CD4-positive, alpha-beta T cell (primary cell): ENCODE data around the gene ZNF784. TPM values are rescaled to one million over a fixed set of nuclear protein-coding genes. Genes with fewer than 3 reads are reported as not detected.

Source experiments
- ATAC-seq: fragments of 200-7000 bp; cut with Tn5 transposase; one replicate; pipeline ENCODE4 v1.10.0; 2022; ENCODE audit warnings: mild to moderate bottlenecking; ENCODE audit not compliant: poor library complexity
- CTCF ChIA-PET: fragments of 350-600 bp; sonication (Branson Sonifier 250); formaldehyde crosslinking; loops from one replicate; lab custom pipeline; 2021; ENCODE audit warnings: antibody characterized with exemption, inconsistent platforms; lab: Charles Lee
- POLR2A ChIA-PET: fragments of 350-600 bp; sonication (Branson Sonifier 250); formaldehyde crosslinking; loops from one replicate; lab custom pipeline; 2021; ENCODE audit warnings: antibody characterized with exemption, inconsistent platforms; lab: Charles Lee
- DNase-seq, 14 experiments: peaks; one replicate each; pipeline ENCODE4 v3.0.0-alpha.2; 2013 to 2020; ENCODE audit warnings: mixed read lengths in 2 of 14
- H3K27ac ChIP-seq, 2 donors: one replicate each; pipeline versions ENCODE4 v1.5.1 to v1.7.0; 2013; ENCODE audit warnings: low read length in 2 of 2, low read depth in 1 of 2, mild to moderate bottlenecking in 1 of 2
- H3K27me3 ChIP-seq, 2 experiments: 1 replicate in 1 of 2; 2 replicates in 1 of 2; pipeline versions ENCODE4 v1.6.1 to v1.7.0; 2013; ENCODE audit warnings: low read length in 2 of 2, control low read depth in 1 of 2, mild to moderate bottlenecking in 1 of 2, moderate library complexity in 1 of 2; ENCODE audit not compliant: insufficient read depth in 2 of 2, control insufficient read depth in 1 of 2
- H3K36me3 ChIP-seq: one replicate; pipeline ENCODE4 v1.6.1; 2013; ENCODE audit warnings: low read length, control low read depth; ENCODE audit not compliant: insufficient read depth
- H3K4me1 ChIP-seq: one replicate; pipeline ENCODE4 v1.6.1; 2013; ENCODE audit warnings: low read length, control low read depth; ENCODE audit not compliant: insufficient read depth
- H3K4me3 ChIP-seq: one replicate; pipeline ENCODE4 v1.5.1; 2013; ENCODE audit warnings: mild to moderate bottlenecking, low read length, moderate library complexity
- H3K9me3 ChIP-seq, 2 experiments: 1 replicate in 1 of 2; 2 replicates in 1 of 2; pipeline versions ENCODE4 v1.6.1 to v1.7.0; 2013; ENCODE audit warnings: low read length in 2 of 2, mild to moderate bottlenecking in 2 of 2, control low read depth in 1 of 2, moderate library complexity in 1 of 2; ENCODE audit not compliant: control insufficient read depth in 1 of 2, insufficient read depth in 1 of 2
- H3K27ac Mint-ChIP-seq: one replicate; pipeline ENCODE4 v1.8.0; 2020; ENCODE audit warnings: mixed read lengths
- H3K27me3 Mint-ChIP-seq: one replicate; pipeline ENCODE4 v1.8.0; 2021; ENCODE audit warnings: mixed read lengths
- H3K36me3 Mint-ChIP-seq: one replicate; pipeline ENCODE4 v1.8.0; 2021; ENCODE audit warnings: low read depth, mixed read lengths
- H3K4me1 Mint-ChIP-seq: one replicate; pipeline ENCODE4 v1.8.0; 2021; ENCODE audit warnings: low read depth, mixed read lengths
- H3K4me3 Mint-ChIP-seq: one replicate; pipeline ENCODE4 v1.8.0; 2020; ENCODE audit warnings: mild to moderate bottlenecking, mixed read lengths
- H3K9me3 Mint-ChIP-seq: one replicate; pipeline ENCODE4 v1.8.0; 2020; ENCODE audit warnings: mixed read lengths
- intact Hi-C, 2 experiments: fragments of 100-400 bp; cut with DNase I in 1 of 2; cut with micrococcal nuclease in 1 of 2; formaldehyde crosslinking; loops; one replicate each; pipeline versions ENCODE4 v1.15.1 to v1.9.0; 2023 to 2025; cut with DNase I, micrococcal nuclease
- total RNA-seq, 174 experiments: library from RNA in 2 of 174; stranded (reverse) in 2 of 174; gene quantifications; one replicate each; pipeline ENCODE4 v1.2.3 and lab custom pipeline; 2021 to 2026
- TF ChIP-seq, protein P1 (sequence below): fragments of 200-600 bp; IDR thresholded peaks from one replicate; pipeline ENCODE4 v1.8.0; 2022; ENCODE audit warnings: antibody characterized with exemption, mild to moderate bottlenecking

The ZNF784 gene
- total RNA-seq, 2 experiments from 2014 or later: 11.2 to 11.8 TPM

DNA sequence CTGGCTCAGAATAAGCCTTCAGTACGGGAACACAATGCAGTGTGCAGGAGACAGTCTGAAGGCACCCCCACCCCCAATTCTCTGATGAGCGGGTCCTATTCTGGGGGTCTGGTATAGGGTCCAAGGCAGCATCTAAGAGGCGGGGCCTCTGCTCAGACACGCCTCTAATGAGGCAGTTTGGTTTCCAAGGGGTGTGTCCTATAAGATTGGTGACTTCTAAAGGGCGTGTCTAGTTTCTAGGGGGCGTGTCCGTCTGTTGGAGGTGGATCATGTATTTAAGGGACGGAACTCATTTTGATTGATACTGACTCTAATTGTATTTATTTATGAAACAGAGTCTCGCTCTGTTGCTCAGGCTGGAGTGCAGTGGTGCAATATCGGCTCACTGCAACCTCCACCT is 33.7 kb downstream of the ZNF784 start:
- intact Hi-C loops: no loop called here
- ChIA-PET POLR2A (no interaction called here), CTCF (no interaction called here)
- peaks cover 19% of the 10 kb centered on the region for H3K36me3 ChIP-seq
- Mint-ChIP-seq H3K9me3 (no peaks in the 10 kb centered on the region), H3K27me3 (no peaks in the 10 kb centered on the region), H3K4me3 (no peak overlapping the region), H3K36me3 (peaks cover 16% of the 10 kb centered on the region), H3K27ac (no peak overlapping the region), H3K4me1 (peaks cover 33% of the 10 kb centered on the region)
- H3K27me3 ChIP-seq: no peaks in the 10 kb centered on the region
- H3K4me1 ChIP-seq: peaks cover 28% of the 10 kb centered on the region
- H3K9me3 ChIP-seq: no peaks in the 10 kb centered on the region
- no peak overlapping the region for H3K27ac ChIP-seq
- H3K4me3 ChIP-seq: no peak overlapping the region
- DNase-seq: no peak
- TF ChIP-seq, protein P1, sequence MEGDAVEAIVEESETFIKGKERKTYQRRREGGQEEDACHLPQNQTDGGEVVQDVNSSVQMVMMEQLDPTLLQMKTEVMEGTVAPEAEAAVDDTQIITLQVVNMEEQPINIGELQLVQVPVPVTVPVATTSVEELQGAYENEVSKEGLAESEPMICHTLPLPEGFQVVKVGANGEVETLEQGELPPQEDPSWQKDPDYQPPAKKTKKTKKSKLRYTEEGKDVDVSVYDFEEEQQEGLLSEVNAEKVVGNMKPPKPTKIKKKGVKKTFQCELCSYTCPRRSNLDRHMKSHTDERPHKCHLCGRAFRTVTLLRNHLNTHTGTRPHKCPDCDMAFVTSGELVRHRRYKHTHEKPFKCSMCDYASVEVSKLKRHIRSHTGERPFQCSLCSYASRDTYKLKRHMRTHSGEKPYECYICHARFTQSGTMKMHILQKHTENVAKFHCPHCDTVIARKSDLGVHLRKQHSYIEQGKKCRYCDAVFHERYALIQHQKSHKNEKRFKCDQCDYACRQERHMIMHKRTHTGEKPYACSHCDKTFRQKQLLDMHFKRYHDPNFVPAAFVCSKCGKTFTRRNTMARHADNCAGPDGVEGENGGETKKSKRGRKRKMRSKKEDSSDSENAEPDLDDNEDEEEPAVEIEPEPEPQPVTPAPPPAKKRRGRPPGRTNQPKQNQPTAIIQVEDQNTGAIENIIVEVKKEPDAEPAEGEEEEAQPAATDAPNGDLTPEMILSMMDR: no peak
- no peak for ATAC-seq

DNA sequence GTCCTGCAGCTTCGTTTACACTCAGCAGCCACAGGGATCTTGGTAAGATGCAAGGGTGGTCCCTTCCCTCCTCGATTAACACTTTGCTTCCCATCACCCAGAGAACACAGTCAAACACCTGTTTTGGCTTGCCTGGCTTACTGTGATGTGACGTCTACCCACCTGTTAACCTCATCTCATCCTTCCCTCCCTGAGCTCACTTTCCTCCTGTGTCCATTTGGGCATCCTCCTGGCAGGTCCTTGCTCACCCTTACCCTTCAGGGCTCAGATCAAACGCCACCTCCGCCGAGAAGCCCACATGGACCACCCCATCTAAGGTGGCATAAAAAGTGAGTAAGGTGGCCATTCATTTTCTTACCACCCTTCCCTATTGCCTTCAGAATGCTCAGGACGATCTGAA is 34.3 kb downstream of the ZNF784 start:
- no peaks in the 10 kb centered on the region for H3K9me3 Mint-ChIP-seq
- no peaks in the 10 kb centered on the region for H3K27me3 Mint-ChIP-seq
- ATAC-seq (no peak), DNase-seq (no peak)
- H3K9me3 ChIP-seq: no peaks in the 10 kb centered on the region
- H3K36me3 Mint-ChIP-seq: peaks cover 10% of the 10 kb centered on the region
- no peaks in the 10 kb centered on the region for H3K27me3 ChIP-seq
- peaks cover 29% of the 10 kb centered on the region for H3K4me1 ChIP-seq
- H3K4me3 ChIP-seq: no peak overlapping the region
- POLR2A ChIA-PET: no interaction called here
- no peak overlapping the region for H3K4me3 Mint-ChIP-seq
- no peak overlapping the region for H3K27ac ChIP-seq
- peaks cover 38% of the 10 kb centered on the region for H3K4me1 Mint-ChIP-seq
- TF ChIP-seq, protein P1: no peak
- CTCF ChIA-PET: no interaction called here
- no peak overlapping the region for H3K27ac Mint-ChIP-seq
- peaks cover 14% of the 10 kb centered on the region for H3K36me3 ChIP-seq
- intact Hi-C loops: no loop called here

DNA sequence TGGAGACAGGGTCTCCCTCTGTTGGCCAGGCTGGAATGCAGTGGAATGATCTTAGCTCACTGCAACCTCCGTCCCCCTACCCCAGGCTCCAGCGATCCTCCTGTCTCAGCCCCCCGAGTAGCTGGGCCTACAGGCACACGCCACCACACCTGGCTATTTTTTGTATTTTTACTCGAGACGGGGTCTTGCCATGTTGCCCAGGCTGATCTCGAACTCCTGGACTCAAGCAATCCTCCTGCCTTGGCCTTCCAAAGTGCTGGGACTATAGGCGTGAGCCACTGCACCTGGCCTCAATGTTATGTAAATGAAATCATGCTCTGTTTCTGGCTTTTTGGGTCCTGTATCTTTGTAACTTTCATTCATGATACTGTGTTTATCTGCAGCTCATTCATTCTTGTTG is 35.6 kb downstream of the ZNF784 start:
- Histone ChIP-seq H3K4me1 (peaks cover 29% of the 10 kb centered on the region), H3K27ac (no peak overlapping the region), H3K27me3 (no peaks in the 10 kb centered on the region), H3K9me3 (no peaks in the 10 kb centered on the region), H3K4me3 (no peak overlapping the region), H3K36me3 (peaks cover 10% of the 10 kb centered on the region)
- H3K27me3 Mint-ChIP-seq: no peaks in the 10 kb centered on the region
- peaks cover 6% of the 10 kb centered on the region for H3K36me3 Mint-ChIP-seq
- peaks cover 39% of the 10 kb centered on the region for H3K4me1 Mint-ChIP-seq
- ATAC-seq (no peak), DNase-seq (no peak)
- H3K9me3 Mint-ChIP-seq: no peaks in the 10 kb centered on the region
- no peak overlapping the region for H3K27ac Mint-ChIP-seq
- TF ChIP-seq, protein P1: no peak
- no peak overlapping the region for H3K4me3 Mint-ChIP-seq
- ChIA-PET CTCF (interaction anchor here (0.6 to 3.1 kb wide), 2 partner anchors 17 to 26 kb away, joined by 4 to 12 read pairs; partner anchors contain the start of gene ZNF865), POLR2A (interaction anchor here (0.6 to 1.5 kb wide), 2 partner anchors 51 to 91 kb away, joined by 3 to 4 read pairs; partner anchors contain the start of gene ZNF580)
- intact Hi-C loops: loop anchor here in 1 of 2 experiments (5.0 kb wide), 1 partner anchor 71 kb away; no protein-coding TSS in a partner anchor
